HG03457 (cell line): ENCODE data around the gene GIGYF2.

Experiments
- ATAC-seq: cut with Tn5 transposase; IDR thresholded peaks from one replicate; pipeline ENCODE4 v1.9.1; 2021; ENCODE audit warnings: moderate number of reproducible peaks; ENCODE audit not compliant: unreplicated experiment

GIGYF2 gene

GRCh38 chr2:232748038-232748437 lies 50.9 kb downstream of the GIGYF2 start:
- no peak for ATAC-seq

GRCh38 chr2:232749331-232749730 lies 52.2 kb downstream of the GIGYF2 start:
- ATAC-seq: no peak

GRCh38 chr2:232750135-232750671 lies 53.1 kb downstream of the GIGYF2 start:
- no peak for ATAC-seq

- no peak for ATAC-seq
Observed at GRCh38 chr2:232757905-232758304, 60.8 kb downstream of the GIGYF2 start.

- no peak for ATAC-seq
Observed at GRCh38 chr2:232761301-232761907, 64.3 kb downstream of the GIGYF2 start.

- ATAC-seq: no peak
Observed at GRCh38 chr2:232767866-232768265, 70.7 kb downstream of the GIGYF2 start.

GRCh38 chr2:232770207-232770606 lies 73.1 kb downstream of the GIGYF2 start:
- no peak for ATAC-seq

- no peak for ATAC-seq
Observed at GRCh38 chr2:232771870-232772269, 74.7 kb downstream of the GIGYF2 start.

- ATAC-seq: peak; percentile 81
Observed at GRCh38 chr2:232772531-232772930, 75.4 kb downstream of the GIGYF2 start.

- ATAC-seq: no peak
Observed at GRCh38 chr2:232773815-232774214, 76.7 kb downstream of the GIGYF2 start.

- ATAC-seq: no peak
Observed at GRCh38 chr2:232776435-232776834, 79.3 kb downstream of the GIGYF2 start, which contains the start of gene KCNJ13. Gene KCNJ13, minus strand, starts transcription at chr2:232776565. Its CDS starts 5,203 bp downstream, at chr2:232771362.

- no peak for ATAC-seq
Observed at GRCh38 chr2:232777276-232777675, 80.1 kb downstream of the GIGYF2 start.

GRCh38 chr2:232779465-232779864 lies 82.3 kb downstream of the GIGYF2 start:
- no peak for ATAC-seq

GRCh38 chr2:232779934-232780333 lies 82.8 kb downstream of the GIGYF2 start:
- no peak for ATAC-seq

- peak; percentile 93 for ATAC-seq
Observed at GRCh38 chr2:232781765-232782164, 84.6 kb downstream of the GIGYF2 start.

GRCh38 chr2:232783278-232783677 lies 86.1 kb downstream of the GIGYF2 start:
- ATAC-seq: no peak

GRCh38 chr2:232787806-232788205 lies 90.7 kb downstream of the GIGYF2 start:
- ATAC-seq: no peak

- ATAC-seq: no peak
Observed at GRCh38 chr2:232789082-232789481, 92.0 kb downstream of the GIGYF2 start.

- ATAC-seq: no peak
Observed at GRCh38 chr2:232791518-232791917, 94.4 kb downstream of the GIGYF2 start.

- no peak for ATAC-seq
Observed at GRCh38 chr2:232793271-232793670, 96.1 kb downstream of the GIGYF2 start.

GRCh38 chr2:232794981-232795380 lies 97.8 kb downstream of the GIGYF2 start:
- no peak for ATAC-seq

- no peak for ATAC-seq
Observed at GRCh38 chr2:232795920-232796319, 98.8 kb downstream of the GIGYF2 start.

- ATAC-seq: no peak
Observed at GRCh38 chr2:232798187-232798586, 101.1 kb downstream of the GIGYF2 start.
